ENCODE results near the gene THAP6. TPM values are rescaled to one million over a fixed set of nuclear protein-coding genes. Genes with fewer than 3 reads are reported as not detected.
"Not testable (repeated sequence)": the region's sequence is repeated elsewhere in the genome, so short reads cannot be mapped to it uniquely, and the experiment has no call there.

Gene THAP6
- total and polyA plus RNA-seq, 7 experiments from 2014 or later, result 12.3 to 43.9 (median 22.7) TPM

DNA sequence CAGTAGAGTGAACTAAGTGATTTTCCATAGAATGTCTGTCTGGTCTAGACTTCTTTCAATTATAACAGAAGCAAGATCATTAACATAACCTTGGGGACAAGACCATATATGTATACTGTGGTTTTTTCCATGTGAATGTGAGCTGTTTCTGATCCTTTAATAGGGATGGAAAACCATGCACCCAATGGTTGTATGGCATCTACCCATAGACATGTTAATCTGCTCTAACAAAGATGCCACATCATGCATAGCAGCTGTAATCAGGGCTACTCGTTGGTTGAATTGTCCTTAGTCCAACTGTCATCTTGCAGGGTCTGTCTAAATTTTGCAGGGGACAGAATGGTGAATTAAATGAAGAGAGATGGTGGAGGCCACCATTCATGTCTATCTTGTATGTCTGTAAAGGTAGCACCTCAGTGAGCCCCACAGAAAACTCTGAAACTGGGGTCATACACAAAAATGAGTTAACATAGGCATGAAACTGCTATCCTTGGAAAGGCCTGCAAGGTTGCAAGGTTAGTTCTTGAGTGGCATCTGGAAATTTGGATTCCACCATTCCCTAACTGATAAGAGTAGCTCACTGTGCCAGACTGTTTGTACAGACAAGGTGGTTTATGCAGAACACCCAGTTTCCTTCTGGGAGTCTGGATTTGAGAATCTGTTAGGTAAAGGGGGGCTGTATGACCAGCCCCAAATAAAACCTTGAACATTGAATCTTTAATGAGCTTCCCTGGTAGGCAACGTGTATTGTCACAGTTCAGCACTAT lies 16.5 kb downstream of the THAP6 start:
- H3K4me1 Mint-ChIP-seq, result peaks cover 0 to 5% (median 3%) of the 10 kb centered on the region in 7 donors
- Histone ChIP-seq H3K36me3 (ENCODE audit: control insufficient read depth in 2 of 3, insufficient read depth in 3 of 3, low read length in 3 of 3) (peaks cover 14 to 59% (median 20%) of the 10 kb centered on the region in 3 experiments), H3K9me3 (ENCODE audit: control insufficient read depth in 2 of 3, low read length in 3 of 3) (peaks cover 0 to 6% (median 0%) of the 10 kb centered on the region in 3 experiments), H3K27ac (ENCODE audit: low read depth, low read length) (no peak overlapping the region), H3K4me3 (ENCODE audit: low read length) (no peak overlapping the region), H3K4me1 (ENCODE audit: control insufficient read depth in 2 of 2, insufficient read depth in 2 of 2, low read length in 2 of 2) (no peaks in the 10 kb centered on the region), H3K27me3 (ENCODE audit: control insufficient read depth in 2 of 2, insufficient read depth in 2 of 2, low read length in 2 of 2) (no peaks in the 10 kb centered on the region)
- peaks cover 7 to 34% (median 16%) of the 10 kb centered on the region in 11 donors for H3K9me3 Mint-ChIP-seq
- DNase-seq (no peak), ATAC-seq (no peak)
- H3K4me3 Mint-ChIP-seq, result no peak overlapping the region
- H3K27ac Mint-ChIP-seq, result no peak overlapping the region
- intact Hi-C loops (cut with micrococcal nuclease), result no loop called here
- peaks cover 35 to 76% (median 72%) of the 10 kb centered on the region in 5 donors for H3K36me3 Mint-ChIP-seq
- no peaks in the 10 kb centered on the region for H3K27me3 Mint-ChIP-seq
- ChIA-PET CTCF (interaction anchor here (0.7 kb wide), 1 partner anchor 16 kb away, joined by 3 read pairs; the partner anchor contains the start of genes RCHY1 and THAP6), POLR2A (no interaction called here)

DNA sequence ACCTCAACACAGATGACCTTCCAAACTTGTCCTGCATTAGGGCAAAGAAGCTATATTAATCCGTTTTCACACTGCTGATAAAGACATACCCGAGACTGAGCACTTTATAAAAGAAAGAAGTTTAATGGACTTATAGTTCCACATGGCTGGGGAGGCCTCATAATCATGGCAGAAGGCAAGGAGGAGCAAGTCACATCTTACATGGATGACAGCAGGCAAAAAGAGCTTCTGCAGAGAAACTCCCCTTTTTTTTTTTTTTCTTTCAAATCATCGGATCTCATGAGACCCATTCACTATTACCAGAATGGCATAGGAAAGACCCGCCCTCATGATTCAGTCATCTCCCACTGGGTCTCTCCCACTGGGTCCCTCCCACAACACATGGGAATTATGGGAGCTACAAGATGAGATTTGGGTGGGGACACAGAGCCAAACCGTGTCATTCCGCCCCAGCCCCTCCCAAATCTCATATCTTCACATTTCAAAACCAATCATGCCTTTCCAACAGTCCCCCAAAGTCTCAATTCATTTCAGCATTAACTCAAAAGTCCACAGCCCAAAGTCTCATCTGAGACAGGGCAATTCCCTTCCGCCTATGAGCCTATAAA lies 17.4 kb downstream of the THAP6 start:
- DNase-seq; H3K27me3 Mint-ChIP-seq; H3K4me1 ChIP-seq (ENCODE audit: control insufficient read depth in 2 of 2, insufficient read depth in 2 of 2, low read length in 2 of 2); CTCF ChIA-PET; H3K27ac ChIP-seq (ENCODE audit: low read depth, low read length); POLR2A ChIA-PET; H3K4me1 Mint-ChIP-seq; intact Hi-C loops (cut with micrococcal nuclease); H3K4me3 ChIP-seq (ENCODE audit: low read length); H3K27ac Mint-ChIP-seq; ATAC-seq; H3K9me3 ChIP-seq (ENCODE audit: control insufficient read depth in 2 of 3, low read length in 3 of 3); H3K27me3 ChIP-seq (ENCODE audit: control insufficient read depth in 2 of 2, insufficient read depth in 2 of 2, low read length in 2 of 2); H3K4me3 Mint-ChIP-seq: not testable (repeated sequence)
- Mint-ChIP-seq H3K36me3 (peaks cover 30 to 70% (median 63%) of the 10 kb centered on the region in 5 donors), H3K9me3 (peaks cover 7 to 36% (median 16%) of the 10 kb centered on the region in 11 donors)
- peaks cover 14 to 53% (median 18%) of the 10 kb centered on the region in 3 experiments for H3K36me3 ChIP-seq (ENCODE audit: control insufficient read depth in 2 of 3, insufficient read depth in 3 of 3, low read length in 3 of 3)

DNA sequence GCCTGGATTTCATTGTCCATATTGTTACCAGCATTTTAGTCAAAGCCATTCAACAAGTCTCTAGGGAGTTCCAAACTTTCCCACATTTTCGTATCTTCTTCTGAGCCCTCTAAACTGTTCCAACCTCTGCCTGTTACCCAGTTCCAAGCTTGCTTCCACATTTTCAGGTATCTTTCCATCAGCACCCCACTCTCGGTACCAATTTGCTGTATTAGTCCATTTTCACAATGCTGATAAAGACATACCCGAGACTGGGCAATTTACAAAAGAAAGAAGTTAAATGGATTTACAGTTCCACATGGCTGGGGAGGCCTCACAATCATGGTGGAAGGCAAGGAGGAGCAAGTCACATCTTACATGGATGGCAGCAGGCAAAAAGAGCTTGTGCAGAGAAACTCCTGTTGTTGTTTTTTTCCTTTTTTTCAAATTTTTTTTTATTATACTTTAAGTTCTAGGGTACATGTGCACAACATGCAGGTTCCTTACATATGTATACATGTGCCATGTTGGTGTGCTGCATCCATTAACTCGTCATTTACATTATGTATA lies 19.1 kb downstream of the THAP6 start:
- POLR2A ChIA-PET; H3K27ac ChIP-seq (ENCODE audit: low read depth, low read length); H3K27ac Mint-ChIP-seq; H3K4me1 ChIP-seq (ENCODE audit: control insufficient read depth in 2 of 2, insufficient read depth in 2 of 2, low read length in 2 of 2); H3K9me3 ChIP-seq (ENCODE audit: control insufficient read depth in 2 of 3, low read length in 3 of 3); H3K4me3 ChIP-seq (ENCODE audit: low read length); intact Hi-C loops (cut with micrococcal nuclease); H3K27me3 ChIP-seq (ENCODE audit: control insufficient read depth in 2 of 2, insufficient read depth in 2 of 2, low read length in 2 of 2); DNase-seq; H3K27me3 Mint-ChIP-seq; ATAC-seq; H3K4me3 Mint-ChIP-seq; CTCF ChIA-PET; H3K4me1 Mint-ChIP-seq: not testable (repeated sequence)
- H3K9me3 Mint-ChIP-seq, result peaks cover 7 to 36% (median 16%) of the 10 kb centered on the region in 11 donors
- H3K36me3 ChIP-seq (ENCODE audit: control insufficient read depth in 2 of 3, insufficient read depth in 3 of 3, low read length in 3 of 3), result peaks cover 0 to 36% (median 14%) of the 10 kb centered on the region in 3 experiments
- peaks cover 31 to 71% (median 53%) of the 10 kb centered on the region in 5 donors for H3K36me3 Mint-ChIP-seq

DNA sequence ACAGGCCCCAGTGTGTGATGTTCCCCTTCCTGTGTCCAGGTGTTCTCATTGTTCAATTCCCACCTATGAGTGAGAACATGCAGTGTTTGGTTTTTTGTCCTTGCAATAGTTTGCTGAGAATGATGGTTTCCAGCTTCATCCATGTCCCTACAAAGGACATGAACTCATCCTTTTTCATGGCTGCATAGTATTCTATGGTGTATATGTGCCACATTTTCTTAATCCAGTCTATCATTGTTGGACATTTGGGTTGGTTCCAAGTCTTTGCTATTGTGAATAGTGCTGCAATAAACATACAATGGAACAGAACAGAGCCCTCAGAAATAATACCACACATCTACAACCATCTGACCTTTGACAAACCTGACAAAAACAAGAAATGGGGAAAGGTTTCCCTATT lies 19.7 kb downstream of the THAP6 start:
- peaks cover 7 to 36% (median 16%) of the 10 kb centered on the region in 11 donors for H3K9me3 Mint-ChIP-seq
- H3K4me1 ChIP-seq (ENCODE audit: control insufficient read depth in 2 of 2, insufficient read depth in 2 of 2, low read length in 2 of 2); DNase-seq; intact Hi-C loops (cut with micrococcal nuclease); H3K9me3 ChIP-seq (ENCODE audit: control insufficient read depth in 2 of 3, low read length in 3 of 3); H3K27ac Mint-ChIP-seq; ATAC-seq; POLR2A ChIA-PET; H3K4me1 Mint-ChIP-seq; H3K27ac ChIP-seq (ENCODE audit: low read depth, low read length); H3K4me3 ChIP-seq (ENCODE audit: low read length); CTCF ChIA-PET; H3K27me3 Mint-ChIP-seq; H3K27me3 ChIP-seq (ENCODE audit: control insufficient read depth in 2 of 2, insufficient read depth in 2 of 2, low read length in 2 of 2); H3K4me3 Mint-ChIP-seq: not testable (repeated sequence)
- H3K36me3 ChIP-seq (ENCODE audit: control insufficient read depth in 2 of 3, insufficient read depth in 3 of 3, low read length in 3 of 3), result peaks cover 0 to 35% (median 14%) of the 10 kb centered on the region in 3 experiments
- peaks cover 35 to 74% (median 53%) of the 10 kb centered on the region in 5 donors for H3K36me3 Mint-ChIP-seq

DNA sequence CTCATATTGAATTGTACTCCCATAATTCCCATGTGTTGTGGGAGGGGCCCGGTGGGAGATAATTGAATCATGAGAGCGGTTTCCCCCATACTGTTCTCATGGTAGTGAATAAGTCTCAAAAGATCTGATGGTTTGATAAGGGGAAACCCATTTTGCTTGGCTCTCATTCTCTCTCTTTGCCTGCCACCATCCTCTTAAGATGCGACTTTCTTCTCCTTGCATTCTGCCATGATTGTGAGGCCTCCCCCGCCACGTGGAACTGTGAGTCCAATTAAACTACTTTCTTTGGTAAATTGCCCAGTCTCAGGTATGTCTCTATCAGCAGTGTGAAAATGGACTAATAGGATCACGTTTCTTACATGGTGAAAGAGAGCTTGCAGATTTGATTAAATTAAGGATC lies 23.0 kb downstream of the THAP6 start:
- ATAC-seq; H3K4me3 ChIP-seq (ENCODE audit: low read length); CTCF ChIA-PET; H3K4me1 Mint-ChIP-seq; H3K27ac ChIP-seq (ENCODE audit: low read depth, low read length); intact Hi-C loops (cut with micrococcal nuclease); H3K4me1 ChIP-seq (ENCODE audit: control insufficient read depth in 2 of 2, insufficient read depth in 2 of 2, low read length in 2 of 2); H3K27me3 ChIP-seq (ENCODE audit: control insufficient read depth in 2 of 2, insufficient read depth in 2 of 2, low read length in 2 of 2); DNase-seq; H3K9me3 ChIP-seq (ENCODE audit: control insufficient read depth in 2 of 3, low read length in 3 of 3); H3K27me3 Mint-ChIP-seq; H3K4me3 Mint-ChIP-seq: not testable (repeated sequence)
- peaks cover 0 to 13% (median 0%) of the 10 kb centered on the region in 3 experiments for H3K36me3 ChIP-seq (ENCODE audit: control insufficient read depth in 2 of 3, insufficient read depth in 3 of 3, low read length in 3 of 3)
- H3K36me3 Mint-ChIP-seq, result peaks cover 16 to 69% (median 42%) of the 10 kb centered on the region in 5 donors
- peaks cover 0 to 17% (median 8%) of the 10 kb centered on the region in 11 donors for H3K9me3 Mint-ChIP-seq
- H3K27ac Mint-ChIP-seq, result peak overlapping the region in 3 of 9 donors; percentile 4 to 35 (median 28)
- POLR2A ChIA-PET, result interaction anchor here (0.6 kb wide), 1 partner anchor 71 kb away, joined by 4 read pairs; no protein-coding TSS in a partner anchor

DNA sequence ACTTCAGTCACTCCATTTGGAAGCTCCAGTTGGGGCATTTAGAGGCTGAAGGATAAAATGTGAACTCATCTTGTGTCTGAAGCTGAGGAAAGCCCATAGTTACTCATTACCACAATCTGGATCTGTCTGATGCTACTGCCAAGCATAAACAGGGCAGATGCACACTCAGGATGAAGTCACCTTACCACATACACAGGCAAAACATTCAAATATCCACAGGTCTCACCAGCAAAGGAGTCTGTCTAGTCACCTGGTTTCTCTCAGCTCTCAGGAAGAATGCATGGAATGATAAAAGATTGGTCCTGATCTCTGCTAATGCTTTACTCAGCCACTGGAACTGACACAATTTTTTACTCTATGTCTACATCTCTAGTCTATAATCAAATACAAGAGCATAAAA lies 28.6 kb downstream of the THAP6 start:
- Histone ChIP-seq H3K4me1 (ENCODE audit: control insufficient read depth in 2 of 2, insufficient read depth in 2 of 2, low read length in 2 of 2) (no peaks in the 10 kb centered on the region), H3K27me3 (ENCODE audit: control insufficient read depth in 2 of 2, insufficient read depth in 2 of 2, low read length in 2 of 2) (no peaks in the 10 kb centered on the region), H3K27ac (ENCODE audit: low read depth, low read length) (no peak overlapping the region), H3K9me3 (ENCODE audit: control insufficient read depth in 2 of 3, low read length in 3 of 3) (no peaks in the 10 kb centered on the region), H3K4me3 (ENCODE audit: low read length) (no peak overlapping the region), H3K36me3 (ENCODE audit: control insufficient read depth in 2 of 3, insufficient read depth in 3 of 3, low read length in 3 of 3) (peaks cover 0 to 10% (median 0%) of the 10 kb centered on the region in 3 experiments)
- peaks cover 0 to 4% (median 0%) of the 10 kb centered on the region in 7 donors for H3K4me1 Mint-ChIP-seq
- H3K9me3 Mint-ChIP-seq, result no peaks in the 10 kb centered on the region
- CTCF ChIA-PET, result no interaction called here
- DNase-seq (no peak), ATAC-seq (no peak)
- POLR2A ChIA-PET, result no interaction called here
- intact Hi-C loops (cut with micrococcal nuclease), result no loop called here
- no peak overlapping the region for H3K4me3 Mint-ChIP-seq
- H3K36me3 Mint-ChIP-seq, result peaks cover 3 to 56% (median 29%) of the 10 kb centered on the region in 5 donors
- H3K27ac Mint-ChIP-seq, result peak overlapping the region in 3 of 9 donors; percentile 1 to 49 (median 32)
- H3K27me3 Mint-ChIP-seq, result no peaks in the 10 kb centered on the region
